A673 (cell line): ENCODE data around the gene GALC.

Source experiments
- CTCF ChIP-seq: fragments of 300-800, 200-600 bp; sonication (generic); conservative IDR thresholded peaks from 2 replicates; pipeline ENCODE4 v1.5.1; 2017; ENCODE audit warnings: low read depth, mild to moderate bottlenecking, antibody characterized with exemption, low read length, moderate library complexity, mixed read lengths
- EZH2 ChIP-seq: fragments of 200-600 bp; sonication (generic); IDR thresholded peaks from 2 replicates; pipeline ENCODE4 v1.6.1; 2017; ENCODE audit warnings: borderline replicate concordance, low read depth, mild to moderate bottlenecking, mixed read lengths, antibody characterized with exemption, low read length; ENCODE audit not compliant: poor library complexity, severe bottlenecking

- TF ChIP-seq CTCF (no peak), EZH2 (no peak)
Measured at GRCh38 chr14:87940894-87941293, 52.1 kb downstream of the GALC start.
